ENCODE results near the gene SACS.
A peak's percentile ranks its signal among the peaks of the same experiment; 100 is the strongest.
"Not testable (repeated sequence)": the region's sequence is repeated elsewhere in the genome, so short reads cannot be mapped to it uniquely, and the experiment has no call there.

SACS gene

GRCh38 chr13:23411220-23411619 is 22.3 kb downstream of the SACS start:
- DNase-seq: no peak

- no peak for DNase-seq
Observed at GRCh38 chr13:23408026-23408425, 25.5 kb downstream of the SACS start.

GRCh38 chr13:23401156-23401555 is 32.3 kb downstream of the SACS start:
- DNase-seq: not testable (repeated sequence)

- no peak for DNase-seq
Observed at GRCh38 chr13:23399347-23399746, 34.2 kb downstream of the SACS start.

- no peak for DNase-seq
Observed at GRCh38 chr13:23394821-23395220, 38.7 kb downstream of the SACS start.

GRCh38 chr13:23392925-23393645 is 40.4 kb downstream of the SACS start:
- no peak for DNase-seq

GRCh38 chr13:23392313-23392712 is 41.2 kb downstream of the SACS start:
- DNase-seq: no peak

- no peak for DNase-seq
Observed at GRCh38 chr13:23391752-23392151, 41.8 kb downstream of the SACS start.

GRCh38 chr13:23386533-23386932 is 47.0 kb downstream of the SACS start:
- no peak for DNase-seq

GRCh38 chr13:23385931-23386330 is 47.6 kb downstream of the SACS start:
- no peak for DNase-seq

GRCh38 chr13:23384111-23384510 is 49.4 kb downstream of the SACS start:
- DNase-seq: no peak

GRCh38 chr13:23383151-23383550 is 50.4 kb downstream of the SACS start:
- no peak for DNase-seq

GRCh38 chr13:23381866-23382265 is 51.6 kb downstream of the SACS start:
- no peak for DNase-seq

- no peak for DNase-seq
Observed at GRCh38 chr13:23380534-23380933, 53.0 kb downstream of the SACS start.

- no peak for DNase-seq
Observed at GRCh38 chr13:23377983-23378632, 55.4 kb downstream of the SACS start.

- no peak for DNase-seq
Observed at GRCh38 chr13:23377579-23377978, 55.9 kb downstream of the SACS start.

GRCh38 chr13:23375001-23375971 is 58.2 kb downstream of the SACS start:
- DNase-seq: peak; percentile 65

- DNase-seq: no peak
Observed at GRCh38 chr13:23372264-23372906, 61.1 kb downstream of the SACS start.

GRCh38 chr13:23367907-23368306 is 65.6 kb downstream of the SACS start:
- DNase-seq: no peak

GRCh38 chr13:23365652-23366051 is 67.8 kb downstream of the SACS start:
- DNase-seq: no peak

- no peak for DNase-seq
Observed at GRCh38 chr13:23359882-23360281, 73.6 kb downstream of the SACS start.

GRCh38 chr13:23357349-23357748 is 76.2 kb downstream of the SACS start:
- no peak for DNase-seq

GRCh38 chr13:23356368-23356767 is 77.1 kb downstream of the SACS start:
- no peak for DNase-seq

All from NCI-H1436 (cell line).